GM19193 (cell line): ENCODE data around the gene MAST4.

Source experiments
- POLR2A ChIP-seq: IDR thresholded peaks from 4 replicates; pipeline ENCODE4 v1.6.1; 2011; ENCODE audit not compliant: insufficient read depth, insufficient read length; ENCODE audit errors: extremely low read depth

Gene MAST4

GRCh38 chr5:67063791-67064190 is 467.6 kb downstream of the MAST4 start:
- no peak for TF ChIP-seq POLR2A

GRCh38 chr5:67065237-67065636 is 469.0 kb downstream of the MAST4 start:
- TF ChIP-seq POLR2A = no peak

GRCh38 chr5:67065696-67066095 is 469.5 kb downstream of the MAST4 start:
- TF ChIP-seq POLR2A = no peak

- TF ChIP-seq POLR2A = no peak
Observed at GRCh38 chr5:67066815-67067214, 470.6 kb downstream of the MAST4 start.

GRCh38 chr5:67073045-67073680 is 477.0 kb downstream of the MAST4 start:
- TF ChIP-seq POLR2A = no peak

- no peak for TF ChIP-seq POLR2A
Observed at GRCh38 chr5:67077296-67077695, 481.1 kb downstream of the MAST4 start.

- TF ChIP-seq POLR2A = no peak
Observed at GRCh38 chr5:67081261-67081660, 485.1 kb downstream of the MAST4 start.

- no peak for TF ChIP-seq POLR2A
Observed at GRCh38 chr5:67082941-67083340, 486.7 kb downstream of the MAST4 start.

GRCh38 chr5:67085616-67086015 is 489.4 kb downstream of the MAST4 start:
- TF ChIP-seq POLR2A = no peak

GRCh38 chr5:67089200-67089725 is 493.1 kb downstream of the MAST4 start:
- no peak for TF ChIP-seq POLR2A

- no peak for TF ChIP-seq POLR2A
Observed at GRCh38 chr5:67090040-67090439, 493.8 kb downstream of the MAST4 start.

GRCh38 chr5:67090593-67090992 is 494.4 kb downstream of the MAST4 start:
- TF ChIP-seq POLR2A = no peak

- TF ChIP-seq POLR2A = no peak
Observed at GRCh38 chr5:67092535-67092934, 496.3 kb downstream of the MAST4 start.

- TF ChIP-seq POLR2A = no peak
Observed at GRCh38 chr5:67093279-67093678, 497.1 kb downstream of the MAST4 start.

GRCh38 chr5:67094476-67095300 is 498.5 kb downstream of the MAST4 start:
- TF ChIP-seq POLR2A = no peak

GRCh38 chr5:67095346-67096171 is 499.4 kb downstream of the MAST4 start:
- TF ChIP-seq POLR2A = no peak

- TF ChIP-seq POLR2A = no peak
Observed at GRCh38 chr5:67098656-67099055, 502.5 kb downstream of the MAST4 start.
